ENCODE measurements around the gene ADAMTSL5. TPM values are rescaled to one million over a fixed set of nuclear protein-coding genes. Genes with fewer than 3 reads are reported as not detected.
A peak's percentile ranks its signal among the peaks of the same experiment; 100 is the strongest.

Gene ADAMTSL5
- total RNA-seq, 2 experiments from 2014 or later, result 0.34 TPM; not detected in 1

DNA sequence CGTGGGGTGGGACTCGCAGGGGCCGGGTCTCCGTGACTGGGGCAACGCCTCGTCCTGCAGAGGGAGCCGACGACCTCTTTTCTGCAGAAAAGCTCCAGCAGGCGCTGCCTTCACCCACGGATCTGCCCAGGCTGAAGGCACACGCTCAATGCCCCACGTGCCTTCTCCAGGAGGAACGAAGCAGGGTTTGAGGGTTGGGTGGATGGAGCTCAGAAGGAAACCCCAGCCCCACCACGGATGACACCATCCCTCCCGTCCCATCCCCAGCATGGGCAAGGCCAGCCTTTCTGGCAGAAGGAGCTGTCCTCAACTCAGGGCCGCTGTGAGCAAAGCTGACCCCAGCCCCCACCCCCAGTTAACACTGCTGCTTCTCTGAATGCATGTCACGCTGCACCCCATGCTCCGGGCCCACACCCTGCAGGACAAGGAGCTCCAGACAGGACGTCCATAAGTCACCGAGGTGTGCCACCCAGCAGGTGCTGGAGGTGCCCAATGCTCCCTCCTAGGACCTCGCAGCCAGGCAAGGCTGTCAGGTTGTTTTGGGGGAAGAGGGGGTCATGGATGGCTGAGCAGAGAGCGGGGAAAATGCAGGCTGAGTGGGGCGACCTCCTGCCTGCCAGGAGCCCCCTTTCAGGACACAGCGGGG lies 41.2 kb downstream of the ADAMTSL5 start:
- Histone ChIP-seq H3K4me3 (ENCODE audit: low read depth, low read length, poor library complexity, severe bottlenecking) (no peak overlapping the region), H3K9me3 (ENCODE audit: low read length) (no peaks in the 10 kb centered on the region), H4K20me1 (ENCODE audit: insufficient read depth, low read length) (peaks cover 7% of the 10 kb centered on the region; the same call in 1 of the 2 replicates), H3K4me2 (ENCODE audit: low read length) (peak overlapping the region; percentile 47), H3K4me1 (ENCODE audit: insufficient read depth, low read length, poor library complexity, severe bottlenecking) (peaks cover 16% of the 10 kb centered on the region), H3K9me2 (ENCODE audit: insufficient read depth, low read length) (no peaks in the 10 kb centered on the region), H3K27ac (ENCODE audit: low read depth, low read length, poor library complexity, severe bottlenecking) (no peak overlapping the region), H3K36me3 (ENCODE audit: insufficient read depth, low read length) (0 out of 2 replicates have a peak, but pooled peaks cover 15% of the 10 kb centered on the region), H2AFZ (ENCODE audit: low read length) (no peak overlapping the region), H3K79me2 (ENCODE audit: insufficient read depth, low read depth, low read length) (no peaks in the 10 kb centered on the region)
- intact Hi-C loops (cut with micrococcal nuclease; ENCODE audit: unreplicated experiment), result no loop called here
- TF ChIP-seq EZH2phosphoT487 (IDR thresholded peaks at IDR 0.05; ENCODE audit: borderline replicate concordance, low read depth, low read length), result no peak
- TF ChIP-seq, protein P1, sequence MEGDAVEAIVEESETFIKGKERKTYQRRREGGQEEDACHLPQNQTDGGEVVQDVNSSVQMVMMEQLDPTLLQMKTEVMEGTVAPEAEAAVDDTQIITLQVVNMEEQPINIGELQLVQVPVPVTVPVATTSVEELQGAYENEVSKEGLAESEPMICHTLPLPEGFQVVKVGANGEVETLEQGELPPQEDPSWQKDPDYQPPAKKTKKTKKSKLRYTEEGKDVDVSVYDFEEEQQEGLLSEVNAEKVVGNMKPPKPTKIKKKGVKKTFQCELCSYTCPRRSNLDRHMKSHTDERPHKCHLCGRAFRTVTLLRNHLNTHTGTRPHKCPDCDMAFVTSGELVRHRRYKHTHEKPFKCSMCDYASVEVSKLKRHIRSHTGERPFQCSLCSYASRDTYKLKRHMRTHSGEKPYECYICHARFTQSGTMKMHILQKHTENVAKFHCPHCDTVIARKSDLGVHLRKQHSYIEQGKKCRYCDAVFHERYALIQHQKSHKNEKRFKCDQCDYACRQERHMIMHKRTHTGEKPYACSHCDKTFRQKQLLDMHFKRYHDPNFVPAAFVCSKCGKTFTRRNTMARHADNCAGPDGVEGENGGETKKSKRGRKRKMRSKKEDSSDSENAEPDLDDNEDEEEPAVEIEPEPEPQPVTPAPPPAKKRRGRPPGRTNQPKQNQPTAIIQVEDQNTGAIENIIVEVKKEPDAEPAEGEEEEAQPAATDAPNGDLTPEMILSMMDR (conservative IDR thresholded peaks at IDR 0.05; ENCODE audit: low read length), result peak; percentile 57
- peak; percentile 38 for DNase-seq (ENCODE audit: low spot score)
- ChIA-PET POLR2A (no interaction called here), CTCF (ENCODE audit: unreplicated experiment) (no interaction called here)
- BruUV-seq (replicated peaks), result no TSS peak

DNA sequence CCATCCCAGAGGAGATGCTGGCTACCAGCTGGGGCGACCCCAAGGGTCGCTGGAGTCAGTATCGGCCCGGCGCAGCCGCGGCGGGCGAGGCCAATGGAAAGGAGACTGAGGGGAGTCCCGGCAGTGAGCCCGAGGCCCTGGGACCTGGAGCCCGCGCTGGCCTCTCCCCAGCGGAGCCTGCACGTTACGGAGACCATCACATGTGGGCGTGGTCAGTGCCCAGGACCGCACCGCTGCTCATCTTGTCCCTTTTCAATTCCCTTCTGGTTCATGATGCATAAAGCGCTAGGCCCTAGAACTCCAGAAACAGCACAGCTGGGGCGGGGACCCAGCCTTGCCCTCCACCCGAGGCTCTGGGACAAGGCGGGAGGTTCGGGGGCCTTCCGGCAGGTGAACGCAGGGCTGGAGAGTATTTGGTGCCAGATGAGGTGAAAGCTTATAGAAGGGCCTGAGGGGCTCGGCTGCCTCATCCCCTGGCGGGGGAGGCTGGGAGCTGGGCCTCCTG lies 41.8 kb downstream of the ADAMTSL5 start:
- peak overlapping the region; percentile 14 for H3K4me3 ChIP-seq (ENCODE audit: low read depth, low read length, poor library complexity, severe bottlenecking)
- no peak overlapping the region for H3K27ac ChIP-seq (ENCODE audit: low read depth, low read length, poor library complexity, severe bottlenecking)
- ChIA-PET CTCF (ENCODE audit: unreplicated experiment) (no interaction called here), POLR2A (no interaction called here)
- H4K20me1 ChIP-seq (ENCODE audit: insufficient read depth, low read length), result peaks cover 7% of the 10 kb centered on the region; the same call in 1 of the 2 replicates
- H3K79me2 ChIP-seq (ENCODE audit: insufficient read depth, low read depth, low read length), result no peaks in the 10 kb centered on the region
- intact Hi-C loops (cut with micrococcal nuclease; ENCODE audit: unreplicated experiment), result no loop called here
- H3K9me3 ChIP-seq (ENCODE audit: low read length), result no peaks in the 10 kb centered on the region
- H3K4me1 ChIP-seq (ENCODE audit: insufficient read depth, low read length, poor library complexity, severe bottlenecking), result peaks cover 16% of the 10 kb centered on the region
- H3K4me2 ChIP-seq (ENCODE audit: low read length), result peak overlapping the region; percentile 47
- no peak for TF ChIP-seq EZH2phosphoT487 (IDR thresholded peaks at IDR 0.05; ENCODE audit: borderline replicate concordance, low read depth, low read length)
- TF ChIP-seq, protein P1 (conservative IDR thresholded peaks at IDR 0.05; ENCODE audit: low read length), result no peak; the same call in 1 of the 2 replicates
- no TSS peak for BruUV-seq (replicated peaks)
- H3K36me3 ChIP-seq (ENCODE audit: insufficient read depth, low read length), result 0 out of 2 replicates have a peak, but pooled peaks cover 9% of the 10 kb centered on the region
- H2AFZ ChIP-seq (ENCODE audit: low read length), result no peak overlapping the region
- no peaks in the 10 kb centered on the region for H3K9me2 ChIP-seq (ENCODE audit: insufficient read depth, low read length)
- no peak for DNase-seq (ENCODE audit: low spot score)
